Lower leg skin (tissue), 4 donors: ENCODE results near the gene CDC25B. TPM values are rescaled to one million over a fixed set of nuclear protein-coding genes. Genes with fewer than 3 reads are reported as not detected.

Experiments used
- DNase-seq, 2 donors: peaks; one replicate each; pipeline ENCODE4 v3.0.0-alpha.2; 2019; ENCODE audit warnings: low spot score in 2 of 2
- H3K4me3 ChIP-seq: fragments of 200-600 bp; sonication (generic); 2 replicates; pipeline ENCODE4 v1.5.1; 2017; ENCODE audit warnings: mild to moderate bottlenecking, low read depth; ENCODE audit not compliant: poor library complexity, severe bottlenecking
- POLR2A ChIP-seq, 2 donors: fragments of 450-650 bp; IDR thresholded peaks; one replicate each; pipeline ENCODE4 v1.6.1; 2016 to 2017; ENCODE audit warnings: antibody characterized with exemption in 2 of 2, mild to moderate bottlenecking in 1 of 2, moderate library complexity in 1 of 2
- WGBS, 2 donors: methylation state at CpG; one replicate each; pipeline ENCODE4 v1.1.5; 2018; 5-methylcytosine and 5-hydroxymethylcytosine counted together
- intact Hi-C: fragments of 100-400 bp; cut with DNase I; formaldehyde crosslinking; loops from one replicate; pipeline ENCODE4 v1.15.0; 2023; ENCODE audit warnings: low total_unique reads
- total RNA-seq, 4 donors: library from RNA; depleted of rRNA; stranded (reverse); fragments of >200 nt; gene quantifications; one replicate each; pipeline ENCODE4 v1.1.0, GENCODE V29; 2016
- TF ChIP-seq, protein P1 (sequence below), 3 donors: fragments of 450-650 bp; IDR thresholded peaks; one replicate each; pipeline ENCODE4 v1.5.1; 2016; ENCODE audit warnings: antibody characterized with exemption in 3 of 3, mild to moderate bottlenecking in 3 of 3, moderate library complexity in 2 of 3

The CDC25B gene
- total RNA-seq, 4 donors from 2014 or later: 13.5 to 23.2 (median 18.5) TPM

DNA sequence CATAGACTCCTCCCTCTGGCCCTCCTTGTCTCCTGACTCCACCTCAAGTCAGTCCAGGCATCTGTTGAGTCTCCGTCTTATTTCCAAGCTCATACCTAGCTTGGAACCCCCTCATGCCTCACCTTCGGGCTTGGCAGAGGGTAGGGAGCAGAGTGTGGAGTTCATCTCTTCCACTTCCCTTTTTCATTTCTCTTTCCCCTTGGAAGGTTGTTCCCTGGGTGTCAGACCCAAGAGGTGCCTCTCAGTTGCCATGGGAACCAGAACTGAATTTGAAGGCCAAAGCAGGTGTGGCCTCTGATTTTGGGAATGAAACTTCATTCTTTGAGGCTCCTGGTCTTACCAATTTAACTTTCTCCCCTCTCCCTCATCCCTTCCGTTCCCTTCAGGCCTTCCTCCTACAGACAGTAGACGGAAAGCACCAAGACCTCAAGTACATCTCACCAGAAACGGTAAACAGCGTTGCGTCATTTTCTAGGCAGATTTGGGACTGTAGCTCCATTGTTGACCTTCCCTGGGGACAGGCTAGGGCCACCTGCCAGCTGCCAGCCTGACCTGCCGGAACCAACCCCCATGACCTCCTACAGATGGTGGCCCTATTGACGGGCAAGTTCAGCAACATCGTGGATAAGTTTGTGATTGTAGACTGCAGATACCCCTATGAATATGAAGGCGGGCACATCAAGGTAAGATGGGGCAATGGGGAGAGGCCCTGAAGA lies 6.6 kb downstream of the CDC25B start:
- no peak for TF ChIP-seq POLR2A (IDR thresholded peaks at IDR 0.05)
- TF ChIP-seq, protein P1, sequence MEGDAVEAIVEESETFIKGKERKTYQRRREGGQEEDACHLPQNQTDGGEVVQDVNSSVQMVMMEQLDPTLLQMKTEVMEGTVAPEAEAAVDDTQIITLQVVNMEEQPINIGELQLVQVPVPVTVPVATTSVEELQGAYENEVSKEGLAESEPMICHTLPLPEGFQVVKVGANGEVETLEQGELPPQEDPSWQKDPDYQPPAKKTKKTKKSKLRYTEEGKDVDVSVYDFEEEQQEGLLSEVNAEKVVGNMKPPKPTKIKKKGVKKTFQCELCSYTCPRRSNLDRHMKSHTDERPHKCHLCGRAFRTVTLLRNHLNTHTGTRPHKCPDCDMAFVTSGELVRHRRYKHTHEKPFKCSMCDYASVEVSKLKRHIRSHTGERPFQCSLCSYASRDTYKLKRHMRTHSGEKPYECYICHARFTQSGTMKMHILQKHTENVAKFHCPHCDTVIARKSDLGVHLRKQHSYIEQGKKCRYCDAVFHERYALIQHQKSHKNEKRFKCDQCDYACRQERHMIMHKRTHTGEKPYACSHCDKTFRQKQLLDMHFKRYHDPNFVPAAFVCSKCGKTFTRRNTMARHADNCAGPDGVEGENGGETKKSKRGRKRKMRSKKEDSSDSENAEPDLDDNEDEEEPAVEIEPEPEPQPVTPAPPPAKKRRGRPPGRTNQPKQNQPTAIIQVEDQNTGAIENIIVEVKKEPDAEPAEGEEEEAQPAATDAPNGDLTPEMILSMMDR (IDR thresholded peaks at IDR 0.05): no peak
- intact Hi-C loops: no loop called here
- 85 to 90% methylated on average over 11 of the region's 11 CpGs for WGBS, 2 donors
- H3K4me3 ChIP-seq: no peak overlapping the region
- DNase-seq: no peak

DNA sequence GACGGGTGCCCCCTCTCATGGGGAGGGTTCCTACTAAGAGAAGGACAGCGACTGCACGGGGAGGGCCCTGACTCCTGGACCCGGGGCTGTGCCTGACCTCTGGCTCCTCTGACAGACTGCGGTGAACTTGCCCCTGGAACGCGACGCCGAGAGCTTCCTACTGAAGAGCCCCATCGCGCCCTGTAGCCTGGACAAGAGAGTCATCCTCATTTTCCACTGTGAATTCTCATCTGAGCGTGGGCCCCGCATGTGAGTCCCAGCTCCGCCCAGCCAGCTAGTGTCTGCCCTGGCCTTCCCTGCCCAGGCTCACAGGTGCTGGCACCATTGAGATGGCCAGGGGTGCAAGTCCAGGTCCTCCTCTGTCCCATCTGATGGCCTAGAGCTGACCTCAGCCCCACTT lies 7.2 kb downstream of the CDC25B start:
- TF ChIP-seq, protein P1 (IDR thresholded peaks at IDR 0.05): no peak
- TF ChIP-seq POLR2A (IDR thresholded peaks at IDR 0.05): no peak
- WGBS, 2 donors: 88 to 95% methylated on average over 14 of the region's 14 CpGs
- no peak overlapping the region for H3K4me3 ChIP-seq
- no peak for DNase-seq
- intact Hi-C loops: no loop called here

DNA sequence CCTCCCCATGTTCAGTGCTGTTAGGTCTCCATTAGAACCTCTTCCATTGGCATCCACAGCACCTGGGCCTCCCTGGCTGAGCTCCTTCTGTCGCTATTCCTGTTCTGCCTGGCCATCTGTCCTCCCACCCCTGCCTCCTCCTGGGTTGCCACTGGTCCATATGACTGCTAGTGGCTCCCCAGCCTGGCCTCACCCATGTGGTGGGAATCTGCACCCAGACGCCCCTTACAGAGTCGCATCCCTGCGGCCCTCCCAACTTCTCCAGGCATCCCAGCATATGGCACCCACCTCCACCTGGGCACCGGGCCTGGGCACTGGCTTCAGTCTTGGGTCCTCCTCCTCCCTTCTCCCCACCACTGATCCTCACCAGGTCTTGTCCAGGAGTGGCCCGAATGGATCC lies 7.7 kb downstream of the CDC25B start:
- no peak overlapping the region for H3K4me3 ChIP-seq
- TF ChIP-seq, protein P1 (IDR thresholded peaks at IDR 0.05): no peak
- no peak for TF ChIP-seq POLR2A (IDR thresholded peaks at IDR 0.05)
- intact Hi-C loops: no loop called here
- 86 to 94% methylated on average over 6 of the region's 6 CpGs for WGBS, 2 donors
- DNase-seq: no peak

DNA sequence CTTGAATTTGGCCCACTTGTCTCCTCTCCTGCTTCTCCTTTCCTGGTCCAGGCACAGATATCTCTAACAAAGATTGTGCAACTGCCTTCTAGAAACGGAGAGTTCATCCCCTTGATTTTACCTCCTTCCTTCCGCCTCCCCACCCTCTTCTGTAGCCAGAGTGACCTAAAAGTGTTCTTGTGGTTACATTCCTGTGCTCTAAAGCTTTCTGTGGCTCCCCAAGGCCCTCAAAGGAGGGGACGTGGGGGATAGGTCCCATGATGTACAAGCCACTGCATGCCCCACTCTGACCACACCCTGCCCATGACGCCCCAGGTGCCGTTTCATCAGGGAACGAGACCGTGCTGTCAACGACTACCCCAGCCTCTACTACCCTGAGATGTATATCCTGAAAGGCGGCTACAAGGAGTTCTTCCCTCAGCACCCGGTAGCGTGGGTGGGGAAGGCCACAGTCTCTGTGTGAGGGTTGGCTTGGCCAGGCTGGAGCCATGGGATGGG lies 8.2 kb downstream of the CDC25B start:
- TF ChIP-seq POLR2A (IDR thresholded peaks at IDR 0.05): no peak
- TF ChIP-seq, protein P1 (IDR thresholded peaks at IDR 0.05): no peak
- H3K4me3 ChIP-seq: no peak overlapping the region
- WGBS, 2 donors: 42 to 45% methylated on average over 11 of the region's 11 CpGs
- no peak for DNase-seq
- intact Hi-C loops: no loop called here

DNA sequence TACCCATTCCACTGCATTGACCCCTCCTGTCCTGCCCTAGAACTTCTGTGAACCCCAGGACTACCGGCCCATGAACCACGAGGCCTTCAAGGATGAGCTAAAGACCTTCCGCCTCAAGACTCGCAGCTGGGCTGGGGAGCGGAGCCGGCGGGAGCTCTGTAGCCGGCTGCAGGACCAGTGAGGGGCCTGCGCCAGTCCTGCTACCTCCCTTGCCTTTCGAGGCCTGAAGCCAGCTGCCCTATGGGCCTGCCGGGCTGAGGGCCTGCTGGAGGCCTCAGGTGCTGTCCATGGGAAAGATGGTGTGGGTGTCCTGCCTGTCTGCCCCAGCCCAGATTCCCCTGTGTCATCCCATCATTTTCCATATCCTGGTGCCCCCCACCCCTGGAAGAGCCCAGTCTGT lies 8.7 kb downstream of the CDC25B start:
- DNase-seq: no peak
- TF ChIP-seq, protein P1 (IDR thresholded peaks at IDR 0.05): no peak
- no peak for TF ChIP-seq POLR2A (IDR thresholded peaks at IDR 0.05)
- H3K4me3 ChIP-seq: no peak overlapping the region
- 75 to 82% methylated on average over 11 of the region's 11 CpGs for WGBS, 2 donors
- intact Hi-C loops: no loop called here

DNA sequence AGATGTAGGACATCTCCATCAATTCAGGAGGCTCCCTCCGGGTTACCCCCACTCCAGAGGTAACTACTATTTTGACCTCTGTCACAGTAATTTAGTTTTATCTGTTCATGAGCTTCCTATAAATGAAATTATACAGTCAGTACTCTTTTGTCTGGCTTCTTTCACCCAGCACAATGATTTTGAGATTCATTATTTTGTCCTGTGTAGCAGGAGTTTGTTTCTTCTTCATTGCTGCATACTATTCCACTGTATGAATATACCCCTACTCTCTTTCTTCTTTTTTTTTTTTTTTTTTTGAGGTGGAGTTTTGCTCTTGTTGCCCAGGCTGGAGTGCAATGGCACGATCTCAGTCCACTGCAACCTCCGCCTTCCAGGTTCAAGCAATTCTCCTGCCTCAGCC lies 12.4 kb downstream of the CDC25B start:
- no peak for DNase-seq
- no peak for TF ChIP-seq POLR2A (IDR thresholded peaks at IDR 0.05)
- TF ChIP-seq, protein P1 (IDR thresholded peaks at IDR 0.05): no peak
- WGBS, 2 donors: 76 to 77% methylated on average over 3 of the region's 3 CpGs
- no peak overlapping the region for H3K4me3 ChIP-seq
- intact Hi-C loops: no loop called here
